GM23338 (cell line): Measurements from ENCODE around the gene CFAP74. TPM values are rescaled to one million over a fixed set of nuclear protein-coding genes. Genes with fewer than 3 reads are reported as not detected.

Source experiments
- ATAC-seq: fragments of 200-7000 bp; cut with Tn5 transposase; 3 replicates; pipeline ENCODE4 v1.9.1; 2020
- DNase-seq: peaks from one replicate; pipeline ENCODE4 v3.0.0-alpha.2; 2015; ENCODE audit warnings: low spot score
- H2AFZ ChIP-seq: fragments of 200-600 bp; sonication (generic); 2 replicates; pipeline ENCODE4 v1.8.0; 2016; ENCODE audit warnings: antibody characterized with exemption, mild to moderate bottlenecking, moderate library complexity
- H3F3A ChIP-seq: fragments of 200-600 bp; sonication (generic); replicated peaks from 2 replicates; pipeline ENCODE4 v1.8.0; 2017; ENCODE audit warnings: antibody characterized with exemption, mixed run types, low read depth
- H3K27ac ChIP-seq: fragments of 200-600 bp; sonication (generic); 2 replicates; pipeline ENCODE4 v1.6.1; 2016; ENCODE audit warnings: low read depth
- H3K27me3 ChIP-seq: fragments of 200-600 bp; sonication (generic); 2 replicates; pipeline ENCODE4 v1.8.0; 2016; ENCODE audit warnings: mild to moderate bottlenecking, mixed run types, moderate library complexity; ENCODE audit not compliant: insufficient read depth
- H3K36me3 ChIP-seq: fragments of 200-600 bp; sonication (generic); 2 replicates; pipeline ENCODE4 v1.8.0; 2016; ENCODE audit warnings: mild to moderate bottlenecking; ENCODE audit not compliant: insufficient read depth
- H3K4me1 ChIP-seq: fragments of 200-600 bp; sonication (generic); 2 replicates; pipeline ENCODE4 v1.8.0; 2016; ENCODE audit warnings: mild to moderate bottlenecking, moderate library complexity; ENCODE audit not compliant: insufficient read depth
- H3K4me2 ChIP-seq: fragments of 200-600 bp; sonication (generic); 2 replicates; pipeline ENCODE4 v1.7.1; 2017; ENCODE audit warnings: mixed run types
- H3K4me3 ChIP-seq: fragments of 200-600 bp; sonication (generic); 2 replicates; pipeline ENCODE4 v1.6.1; 2016; ENCODE audit warnings: mixed run types
- H3K79me2 ChIP-seq: fragments of 200-600 bp; sonication (generic); replicated peaks from 2 replicates; pipeline ENCODE4 v1.8.0; 2017; ENCODE audit warnings: mild to moderate bottlenecking; ENCODE audit not compliant: insufficient read depth
- H3K9me2 ChIP-seq: fragments of 200-600 bp; sonication (generic); 2 replicates; pipeline ENCODE4 v1.8.0; 2017; ENCODE audit not compliant: insufficient read depth
- H4K20me1 ChIP-seq: fragments of 200-600 bp; sonication (generic); replicated peaks from 2 replicates; pipeline ENCODE4 v1.8.0; 2017; ENCODE audit warnings: mild to moderate bottlenecking; ENCODE audit not compliant: insufficient read depth
- H3K27ac Mint-ChIP-seq: 2 replicates; pipeline ENCODE4 v1.8.0; 2020; ENCODE audit warnings: inconsistent platforms, mild to moderate bottlenecking, moderate library complexity, mixed read lengths
- H3K27me3 Mint-ChIP-seq: 3 replicates; pipeline ENCODE4 v1.8.0; 2022; ENCODE audit warnings: low read depth, mild to moderate bottlenecking, moderate library complexity, mixed read lengths, inconsistent platforms; ENCODE audit not compliant: insufficient read depth, poor library complexity
- H3K36me3 Mint-ChIP-seq: 3 replicates; pipeline ENCODE4 v1.8.0; 2021; ENCODE audit warnings: low read depth, mild to moderate bottlenecking, inconsistent platforms, moderate library complexity, mixed read lengths
- H3K4me1 Mint-ChIP-seq: 3 replicates; pipeline ENCODE4 v1.8.0; 2020; ENCODE audit warnings: mild to moderate bottlenecking, inconsistent platforms, mixed read lengths
- H3K4me3 Mint-ChIP-seq: 3 replicates; pipeline ENCODE4 v1.8.0; 2021; ENCODE audit warnings: moderate library complexity, mild to moderate bottlenecking, inconsistent platforms, mixed read lengths
- H3K9me3 Mint-ChIP-seq: 3 replicates; pipeline ENCODE4 v1.8.0; 2020; ENCODE audit warnings: moderate library complexity, mild to moderate bottlenecking, inconsistent platforms, mixed read lengths
- CREB1 ChIP-seq: fragments of 250-450 bp; sonication (Bioruptor Pico); IDR thresholded peaks from 2 replicates; pipeline ENCODE4 v1.5.0; 2020; ENCODE audit warnings: low read depth, mild to moderate bottlenecking, moderate library complexity
- EZH2 ChIP-seq: fragments of 200-600 bp; sonication (generic); IDR thresholded peaks from one replicate; pipeline ENCODE4 v1.8.0; 2017; ENCODE audit warnings: antibody characterized with exemption, mild to moderate bottlenecking, low read depth; ENCODE audit not compliant: unreplicated experiment
- EZH2phosphoT487 ChIP-seq: fragments of 200-600 bp; sonication (generic); IDR thresholded peaks from one replicate; pipeline ENCODE4 v1.8.1; 2018; ENCODE audit warnings: antibody characterized with exemption; ENCODE audit not compliant: unreplicated experiment
- ZNF114 ChIP-seq: fragments of 250-450 bp; sonication (Bioruptor Pico); IDR thresholded peaks from 2 replicates; pipeline ENCODE4 v1.5.0; 2020; ENCODE audit warnings: mild to moderate bottlenecking, moderate library complexity
- polyA plus RNA-seq: library from polyadenylated mRNA; unstranded; fragments of >200 nt; fragmentation: Nextera tagmentation; extraction: Ambion mirVana; gene quantifications from 2 replicates; pipeline ENCODE4 v1.2.1, GENCODE V29; 2016
- total RNA-seq: library from RNA; depleted of rRNA; stranded (reverse); fragments of >200 nt; shearing (Covaris generic); gene quantifications from 2 replicates; pipeline ENCODE4 v1.2.3, GENCODE V29; 2014
- TF ChIP-seq, protein P1 (sequence below), 2 experiments: fragments of 200-600 bp in 1 of 2; sonication (generic) in 1 of 2; conservative IDR thresholded peaks; 2 replicates each; pipeline versions ENCODE4 v1.5.1 to v1.6.1; 2016 to 2017; ENCODE audit warnings: antibody characterized with exemption in 2 of 2, low read depth in 2 of 2, mild to moderate bottlenecking in 2 of 2, moderate library complexity in 1 of 2
- TF ChIP-seq, protein P2 (sequence below): IDR thresholded peaks from 2 replicates; pipeline ENCODE4 v1.6.1; 2016; ENCODE audit warnings: antibody characterized with exemption

Gene CFAP74
- total and polyA plus RNA-seq, 2 experiments from 2014 or later = 0.21 TPM; not detected in 1

DNA sequence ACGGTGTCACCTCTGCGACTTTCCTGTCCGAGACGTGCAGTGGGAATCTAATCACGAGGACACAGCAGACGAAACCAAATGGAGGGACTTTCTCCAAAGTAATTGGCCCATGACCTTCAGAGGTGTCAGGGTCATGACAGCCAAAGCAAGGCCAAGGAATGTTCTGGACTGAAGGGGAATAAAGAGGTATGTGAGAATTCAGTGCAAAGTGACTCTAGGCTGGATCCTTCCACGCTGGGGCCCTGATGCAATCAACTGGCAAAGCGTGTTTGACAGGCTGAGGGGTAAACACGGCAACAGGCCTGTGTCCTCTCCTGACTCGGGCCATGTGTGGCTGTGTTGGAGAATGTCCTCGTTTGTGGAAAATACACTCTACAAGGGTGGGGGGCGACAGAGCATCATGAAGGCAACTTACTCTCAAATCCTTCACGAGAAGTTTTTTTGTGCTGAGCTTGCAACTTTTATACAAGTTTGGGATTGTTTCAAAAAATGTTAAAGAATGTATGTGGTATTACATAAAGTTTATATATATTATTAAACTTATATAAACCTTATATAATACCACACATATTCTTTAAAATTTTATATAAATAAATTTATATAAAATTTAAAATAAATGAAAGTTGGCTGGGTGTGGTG, 1.7 kb downstream of the CFAP74 start:
- no peak for TF ChIP-seq EZH2phosphoT487
- TF ChIP-seq, protein P1, sequence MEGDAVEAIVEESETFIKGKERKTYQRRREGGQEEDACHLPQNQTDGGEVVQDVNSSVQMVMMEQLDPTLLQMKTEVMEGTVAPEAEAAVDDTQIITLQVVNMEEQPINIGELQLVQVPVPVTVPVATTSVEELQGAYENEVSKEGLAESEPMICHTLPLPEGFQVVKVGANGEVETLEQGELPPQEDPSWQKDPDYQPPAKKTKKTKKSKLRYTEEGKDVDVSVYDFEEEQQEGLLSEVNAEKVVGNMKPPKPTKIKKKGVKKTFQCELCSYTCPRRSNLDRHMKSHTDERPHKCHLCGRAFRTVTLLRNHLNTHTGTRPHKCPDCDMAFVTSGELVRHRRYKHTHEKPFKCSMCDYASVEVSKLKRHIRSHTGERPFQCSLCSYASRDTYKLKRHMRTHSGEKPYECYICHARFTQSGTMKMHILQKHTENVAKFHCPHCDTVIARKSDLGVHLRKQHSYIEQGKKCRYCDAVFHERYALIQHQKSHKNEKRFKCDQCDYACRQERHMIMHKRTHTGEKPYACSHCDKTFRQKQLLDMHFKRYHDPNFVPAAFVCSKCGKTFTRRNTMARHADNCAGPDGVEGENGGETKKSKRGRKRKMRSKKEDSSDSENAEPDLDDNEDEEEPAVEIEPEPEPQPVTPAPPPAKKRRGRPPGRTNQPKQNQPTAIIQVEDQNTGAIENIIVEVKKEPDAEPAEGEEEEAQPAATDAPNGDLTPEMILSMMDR (conservative IDR thresholded peaks at IDR 0.05; ENCODE audit: low read depth in 2 of 2) = peak in 1 of 2 experiments; percentile 30; a peak in 2 of 4 replicates
- Mint-ChIP-seq H3K4me3 (no peak overlapping the region), H3K27me3 (peaks cover 11% of the 10 kb centered on the region), H3K36me3 (no peaks in the 10 kb centered on the region; the same call in 2 of the 3 replicates), H3K27ac (no peak overlapping the region), H3K4me1 (peaks cover 10% of the 10 kb centered on the region; the same call in 2 of the 3 replicates), H3K9me3 (no peaks in the 10 kb centered on the region)
- no peaks in the 10 kb centered on the region for H3K36me3 ChIP-seq
- H3K27me3 ChIP-seq = peaks cover 6% of the 10 kb centered on the region; the same call in 1 of the 2 replicates
- no peaks in the 10 kb centered on the region for H3K79me2 ChIP-seq
- no peak for DNase-seq
- ATAC-seq = no peak
- H3K27ac ChIP-seq = no peak overlapping the region
- H3F3A ChIP-seq = 0 out of 2 replicates have a peak, but pooled peaks cover 4% of the 10 kb centered on the region
- H2AFZ ChIP-seq = no peak overlapping the region
- no peaks in the 10 kb centered on the region for H3K9me2 ChIP-seq
- no peaks in the 10 kb centered on the region for H4K20me1 ChIP-seq
- H3K4me3 ChIP-seq = no peak overlapping the region
- no peak overlapping the region for H3K4me2 ChIP-seq
- peaks cover 10% of the 10 kb centered on the region for H3K4me1 ChIP-seq

DNA sequence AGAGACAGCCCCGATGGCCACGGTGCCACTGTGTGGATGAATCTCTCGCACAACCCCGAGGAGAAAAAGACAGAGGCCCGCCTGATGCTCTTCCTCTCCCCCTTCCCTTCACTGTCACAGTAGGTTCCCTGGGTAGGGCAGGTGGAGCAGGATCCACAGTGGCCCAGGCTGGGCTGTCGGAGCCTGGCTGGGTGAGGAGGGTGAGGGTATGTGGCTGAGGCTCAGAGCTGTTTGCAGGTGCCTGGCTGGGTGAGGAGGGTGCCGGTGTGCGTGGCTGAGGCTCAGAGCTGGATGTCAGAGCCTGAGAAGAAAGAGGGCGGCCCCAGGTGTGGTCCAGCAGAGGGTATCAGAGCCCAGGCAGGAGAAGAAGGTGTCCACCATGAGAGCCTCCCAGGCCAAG, 2.7 kb downstream of the CFAP74 start:
- no peak overlapping the region for H3K4me2 ChIP-seq
- no peak for TF ChIP-seq EZH2
- TF ChIP-seq ZNF114 (CRISPR knock-in tag) = no peak
- no peak for TF ChIP-seq CREB1 (CRISPR knock-in tag)
- TF ChIP-seq, protein P2, sequence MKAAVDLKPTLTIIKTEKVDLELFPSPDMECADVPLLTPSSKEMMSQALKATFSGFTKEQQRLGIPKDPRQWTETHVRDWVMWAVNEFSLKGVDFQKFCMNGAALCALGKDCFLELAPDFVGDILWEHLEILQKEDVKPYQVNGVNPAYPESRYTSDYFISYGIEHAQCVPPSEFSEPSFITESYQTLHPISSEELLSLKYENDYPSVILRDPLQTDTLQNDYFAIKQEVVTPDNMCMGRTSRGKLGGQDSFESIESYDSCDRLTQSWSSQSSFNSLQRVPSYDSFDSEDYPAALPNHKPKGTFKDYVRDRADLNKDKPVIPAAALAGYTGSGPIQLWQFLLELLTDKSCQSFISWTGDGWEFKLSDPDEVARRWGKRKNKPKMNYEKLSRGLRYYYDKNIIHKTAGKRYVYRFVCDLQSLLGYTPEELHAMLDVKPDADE = no peak
- no peak overlapping the region for H3K27ac ChIP-seq
- no peak overlapping the region for H3K27ac Mint-ChIP-seq
- 0 out of 2 replicates have a peak, but pooled peaks cover 4% of the 10 kb centered on the region for H3F3A ChIP-seq
- no peak overlapping the region for H3K4me3 ChIP-seq
- no peak for ATAC-seq
- no peak overlapping the region for H2AFZ ChIP-seq
- H3K9me2 ChIP-seq = no peaks in the 10 kb centered on the region
- peaks cover 6% of the 10 kb centered on the region; the same call in 1 of the 2 replicates for H3K27me3 ChIP-seq
- H3K36me3 Mint-ChIP-seq = no peaks in the 10 kb centered on the region; the same call in 2 of the 3 replicates
- peaks cover 10% of the 10 kb centered on the region for H3K4me1 ChIP-seq
- H3K27me3 Mint-ChIP-seq = peaks cover 11% of the 10 kb centered on the region
- no peak overlapping the region for H3K4me3 Mint-ChIP-seq
- H3K79me2 ChIP-seq = no peaks in the 10 kb centered on the region
- no peak for DNase-seq
- H3K4me1 Mint-ChIP-seq = peaks cover 10% of the 10 kb centered on the region; the same call in 2 of the 3 replicates
- no peaks in the 10 kb centered on the region for H3K36me3 ChIP-seq
- no peaks in the 10 kb centered on the region for H4K20me1 ChIP-seq
- H3K9me3 Mint-ChIP-seq = no peaks in the 10 kb centered on the region
